Measurements from ENCODE around the gene ATXN7.

Gene ATXN7

DNA sequence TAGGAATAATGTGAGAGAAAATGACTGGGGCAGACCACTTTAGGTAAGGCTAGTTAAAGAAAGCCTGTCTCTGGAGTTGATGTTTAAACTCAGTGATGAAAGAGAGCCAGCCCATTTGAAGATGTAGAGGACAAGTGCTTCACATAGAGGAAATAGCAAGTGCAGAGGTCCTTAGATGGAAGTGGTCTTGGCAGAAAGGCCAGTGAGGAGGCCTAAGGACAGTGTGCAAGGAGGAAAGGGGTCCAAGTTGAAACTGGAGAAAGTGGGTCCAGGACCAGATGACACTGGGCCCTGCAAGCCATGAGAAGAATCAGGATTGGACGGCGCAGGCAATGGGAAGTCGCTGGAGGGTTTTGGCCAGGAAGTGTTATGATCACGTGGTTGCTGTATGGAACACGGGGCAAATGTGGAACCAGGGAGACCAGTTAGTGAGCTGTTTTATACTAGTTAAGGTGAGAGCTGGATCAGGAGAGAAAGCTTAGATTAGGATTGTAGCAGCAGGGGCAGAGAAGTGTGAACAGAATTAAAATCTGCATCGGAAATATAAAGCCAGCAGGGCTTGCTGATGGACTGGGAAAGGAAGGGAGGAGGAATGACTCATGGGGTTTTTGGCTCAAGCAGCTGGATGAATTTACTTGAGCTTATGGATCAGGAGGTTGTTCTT is 96.5 kb downstream of the ATXN7 start:
- Histone ChIP-seq H3K9ac (ENCODE audit: low read depth, low read length) (no peak overlapping the region), H3K4me3 (ENCODE audit: low read depth, low read length) (no peak overlapping the region), H3K9me3 (ENCODE audit: control insufficient read depth, insufficient read depth, low read length) (no peaks in the 10 kb centered on the region), H3K36me3 (ENCODE audit: control insufficient read depth, insufficient read depth, low read length) (no peaks in the 10 kb centered on the region), H3K27me3 (ENCODE audit: control insufficient read depth, insufficient read depth, low read length) (no peaks in the 10 kb centered on the region), H3K4me1 (ENCODE audit: control insufficient read depth, insufficient read depth, low read length) (peaks cover 17% of the 10 kb centered on the region)

DNA sequence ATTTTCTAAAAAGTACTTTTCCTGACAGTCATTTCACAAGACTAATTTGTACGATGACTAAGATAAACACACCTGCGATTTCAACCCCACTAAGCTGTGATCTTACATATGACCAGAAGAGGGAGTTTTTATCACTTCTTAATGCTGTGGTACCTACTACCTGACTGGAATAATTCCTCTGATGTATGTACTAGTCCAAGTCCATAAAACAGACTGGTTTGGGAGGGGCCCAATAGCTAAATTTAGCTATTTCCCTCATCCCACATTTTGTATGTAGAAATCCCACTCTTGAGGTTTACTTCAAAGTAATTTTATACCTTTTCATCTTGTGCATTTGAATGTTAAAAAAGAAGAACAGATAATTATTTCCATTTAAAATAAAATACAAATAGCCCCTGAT is 98.2 kb downstream of the ATXN7 start:
- no peaks in the 10 kb centered on the region for H3K27me3 ChIP-seq (ENCODE audit: control insufficient read depth, insufficient read depth, low read length)
- H3K36me3 ChIP-seq (ENCODE audit: control insufficient read depth, insufficient read depth, low read length), result no peaks in the 10 kb centered on the region
- H3K9me3 ChIP-seq (ENCODE audit: control insufficient read depth, insufficient read depth, low read length), result no peaks in the 10 kb centered on the region
- peaks cover 11% of the 10 kb centered on the region for H3K4me1 ChIP-seq (ENCODE audit: control insufficient read depth, insufficient read depth, low read length)
- H3K9ac ChIP-seq (ENCODE audit: low read depth, low read length), result no peak overlapping the region
- no peak overlapping the region for H3K4me3 ChIP-seq (ENCODE audit: low read depth, low read length)

DNA sequence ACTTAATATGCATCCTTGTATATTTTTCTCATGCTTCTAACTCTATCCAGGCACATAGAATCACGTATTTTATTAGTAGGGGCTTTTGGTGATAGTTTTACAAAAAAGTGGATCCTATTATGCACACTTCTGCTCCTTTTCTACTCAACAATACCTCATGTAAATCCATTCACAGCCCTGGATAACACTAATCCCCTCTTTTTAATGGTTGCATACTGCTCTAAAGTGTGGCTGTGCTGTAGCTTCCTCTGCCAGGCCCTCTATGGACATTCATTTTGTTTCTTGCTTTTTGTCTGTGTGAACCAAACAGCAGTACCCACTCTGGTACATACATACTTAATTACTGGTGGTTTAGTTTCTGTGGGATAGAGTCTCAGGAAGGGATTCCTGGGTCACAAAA is 99.8 kb downstream of the ATXN7 start:
- peaks cover 16% of the 10 kb centered on the region for H3K4me1 ChIP-seq (ENCODE audit: control insufficient read depth, insufficient read depth, low read length)
- H3K27me3 ChIP-seq (ENCODE audit: control insufficient read depth, insufficient read depth, low read length), result no peaks in the 10 kb centered on the region
- no peak overlapping the region for H3K9ac ChIP-seq (ENCODE audit: low read depth, low read length)
- no peaks in the 10 kb centered on the region for H3K36me3 ChIP-seq (ENCODE audit: control insufficient read depth, insufficient read depth, low read length)
- no peak overlapping the region for H3K4me3 ChIP-seq (ENCODE audit: low read depth, low read length)
- no peaks in the 10 kb centered on the region for H3K9me3 ChIP-seq (ENCODE audit: control insufficient read depth, insufficient read depth, low read length)

DNA sequence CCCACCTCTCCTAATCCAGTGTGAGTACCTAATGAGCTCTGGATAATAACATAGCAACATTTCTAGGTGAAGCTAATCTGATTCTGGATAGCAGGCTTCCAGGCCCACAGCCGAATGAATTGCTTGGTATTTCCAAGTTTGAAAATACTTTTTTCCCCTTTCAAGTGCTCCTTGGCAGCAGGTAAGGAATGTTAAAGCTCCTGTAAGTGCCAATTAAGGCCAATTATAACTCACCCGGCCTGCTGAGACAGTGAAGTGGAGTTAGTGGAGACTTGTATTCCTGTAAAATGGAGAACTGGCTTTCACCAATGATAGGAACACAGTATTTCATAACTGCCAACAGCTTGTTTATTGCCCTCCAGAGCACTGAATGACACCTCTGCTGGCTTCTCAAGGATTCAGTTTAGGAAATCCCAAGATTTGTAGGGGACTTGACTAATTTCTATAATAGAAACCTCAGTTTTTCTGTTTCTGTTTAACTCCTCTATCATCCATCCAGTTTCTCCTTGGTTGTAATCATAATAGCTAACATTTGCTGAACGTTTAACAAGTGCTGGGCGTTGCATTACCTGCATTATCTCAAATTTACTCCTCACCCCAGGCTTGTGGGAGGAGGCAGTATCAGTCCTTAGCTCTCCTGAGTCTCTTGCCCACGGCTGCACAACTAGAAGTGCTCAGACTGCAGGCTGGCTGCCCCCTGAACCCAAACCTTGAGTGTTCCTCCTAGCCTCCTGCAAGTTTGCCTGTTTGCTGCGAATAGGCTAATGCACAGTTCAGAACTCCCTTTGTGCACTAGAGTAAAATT is 101.2 kb downstream of the ATXN7 start:
- no peak overlapping the region for H3K9ac ChIP-seq (ENCODE audit: low read depth, low read length)
- H3K4me3 ChIP-seq (ENCODE audit: low read depth, low read length), result no peak overlapping the region
- no peaks in the 10 kb centered on the region for H3K27me3 ChIP-seq (ENCODE audit: control insufficient read depth, insufficient read depth, low read length)
- no peaks in the 10 kb centered on the region for H3K9me3 ChIP-seq (ENCODE audit: control insufficient read depth, insufficient read depth, low read length)
- H3K36me3 ChIP-seq (ENCODE audit: control insufficient read depth, insufficient read depth, low read length), result no peaks in the 10 kb centered on the region
- peaks cover 25% of the 10 kb centered on the region for H3K4me1 ChIP-seq (ENCODE audit: control insufficient read depth, insufficient read depth, low read length)

DNA sequence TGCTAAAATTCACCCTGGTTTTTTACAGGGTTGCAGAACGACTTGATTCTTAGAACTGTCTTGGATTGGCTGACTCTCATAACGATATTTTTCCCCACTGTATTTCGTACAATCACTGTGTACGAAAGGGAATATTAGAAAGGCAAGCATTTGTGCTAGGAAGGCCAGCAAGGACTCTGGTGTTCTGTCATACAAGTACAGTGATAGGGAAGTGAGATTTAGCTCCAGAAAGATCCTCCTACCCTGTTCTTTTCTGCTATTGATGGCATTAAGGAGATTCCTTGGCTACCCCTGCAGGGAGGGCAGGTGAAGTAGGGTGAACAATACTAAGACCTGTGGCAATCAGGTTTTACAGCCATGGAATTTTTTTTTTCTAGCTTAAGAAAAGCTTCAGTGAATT is 102.3 kb downstream of the ATXN7 start:
- no peak overlapping the region for H3K4me3 ChIP-seq (ENCODE audit: low read depth, low read length)
- H3K9ac ChIP-seq (ENCODE audit: low read depth, low read length), result no peak overlapping the region
- H3K4me1 ChIP-seq (ENCODE audit: control insufficient read depth, insufficient read depth, low read length), result peaks cover 29% of the 10 kb centered on the region
- no peaks in the 10 kb centered on the region for H3K27me3 ChIP-seq (ENCODE audit: control insufficient read depth, insufficient read depth, low read length)
- no peaks in the 10 kb centered on the region for H3K9me3 ChIP-seq (ENCODE audit: control insufficient read depth, insufficient read depth, low read length)
- H3K36me3 ChIP-seq (ENCODE audit: control insufficient read depth, insufficient read depth, low read length), result no peaks in the 10 kb centered on the region

DNA sequence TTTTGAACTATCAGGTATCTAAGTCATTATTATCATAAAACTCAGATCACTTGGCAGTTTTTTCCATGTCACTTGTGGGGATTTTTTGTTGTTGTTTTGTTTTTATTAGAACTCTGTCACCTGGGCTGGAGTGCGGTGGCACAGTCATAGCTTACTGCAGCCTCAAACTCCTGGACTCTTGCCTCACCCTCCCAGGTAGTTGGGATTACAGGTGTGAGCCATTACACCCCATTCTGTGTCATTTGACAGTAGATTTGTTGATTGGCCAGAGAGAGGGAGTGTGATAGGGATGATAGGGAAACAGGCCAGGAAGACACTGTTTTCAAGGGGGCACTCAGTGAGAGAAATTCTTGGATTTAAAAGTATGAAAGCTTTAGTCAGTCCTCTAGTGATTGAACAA is 103.2 kb downstream of the ATXN7 start:
- Histone ChIP-seq H3K27me3 (ENCODE audit: control insufficient read depth, insufficient read depth, low read length) (no peaks in the 10 kb centered on the region), H3K9me3 (ENCODE audit: control insufficient read depth, insufficient read depth, low read length) (no peaks in the 10 kb centered on the region), H3K4me3 (ENCODE audit: low read depth, low read length) (no peak overlapping the region), H3K36me3 (ENCODE audit: control insufficient read depth, insufficient read depth, low read length) (no peaks in the 10 kb centered on the region), H3K9ac (ENCODE audit: low read depth, low read length) (no peak overlapping the region), H3K4me1 (ENCODE audit: control insufficient read depth, insufficient read depth, low read length) (peaks cover 34% of the 10 kb centered on the region)

DNA sequence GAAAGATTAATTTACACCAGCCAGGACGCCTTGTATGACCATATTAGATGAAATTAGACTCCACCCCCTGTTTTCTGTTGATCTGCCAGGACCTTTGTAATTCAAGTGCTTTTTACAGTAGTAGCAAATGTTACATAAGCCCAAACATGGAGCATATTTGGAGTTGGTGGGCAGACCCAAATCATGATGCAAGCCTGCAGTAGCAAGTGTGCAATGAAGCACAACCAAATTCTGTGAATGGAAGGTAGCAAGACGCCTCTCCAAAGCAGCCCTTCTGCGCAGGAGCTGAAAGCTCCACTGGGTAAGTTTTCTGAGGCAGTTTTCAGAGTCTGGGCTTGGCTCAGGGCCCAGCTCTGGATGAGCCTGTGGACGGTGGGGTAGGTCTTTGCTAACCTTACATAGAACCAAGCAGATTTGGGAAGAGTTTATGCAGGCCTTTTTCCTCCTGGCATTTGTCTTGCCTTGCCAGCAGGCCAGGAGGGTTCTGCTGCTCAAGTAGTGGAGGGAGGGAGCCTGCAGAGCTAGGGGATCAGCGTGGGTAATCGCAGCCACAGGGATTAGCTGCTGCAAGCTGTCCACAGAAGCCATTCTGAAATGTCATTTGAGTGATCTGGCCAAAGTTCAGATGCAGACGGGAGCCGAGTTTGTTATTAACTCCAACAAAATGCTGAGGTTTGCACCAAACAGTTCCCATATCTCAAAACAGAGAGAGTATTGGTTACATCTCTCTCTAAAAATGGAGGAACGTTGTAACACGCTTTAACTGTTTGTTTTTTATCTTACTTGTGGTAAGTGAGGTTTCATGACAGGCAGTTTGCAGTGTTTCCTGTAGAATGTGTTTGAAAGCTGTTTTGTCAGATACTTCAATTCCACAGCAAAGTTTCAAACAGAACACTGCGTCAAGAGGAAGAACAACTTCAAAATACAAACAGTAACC is 104.3 kb downstream of the ATXN7 start:
- Histone ChIP-seq H3K27me3 (ENCODE audit: control insufficient read depth, insufficient read depth, low read length) (no peaks in the 10 kb centered on the region), H3K4me1 (ENCODE audit: control insufficient read depth, insufficient read depth, low read length) (peaks cover 34% of the 10 kb centered on the region), H3K9ac (ENCODE audit: low read depth, low read length) (no peak overlapping the region), H3K4me3 (ENCODE audit: low read depth, low read length) (no peak overlapping the region), H3K36me3 (ENCODE audit: control insufficient read depth, insufficient read depth, low read length) (no peaks in the 10 kb centered on the region), H3K9me3 (ENCODE audit: control insufficient read depth, insufficient read depth, low read length) (no peaks in the 10 kb centered on the region)

DNA sequence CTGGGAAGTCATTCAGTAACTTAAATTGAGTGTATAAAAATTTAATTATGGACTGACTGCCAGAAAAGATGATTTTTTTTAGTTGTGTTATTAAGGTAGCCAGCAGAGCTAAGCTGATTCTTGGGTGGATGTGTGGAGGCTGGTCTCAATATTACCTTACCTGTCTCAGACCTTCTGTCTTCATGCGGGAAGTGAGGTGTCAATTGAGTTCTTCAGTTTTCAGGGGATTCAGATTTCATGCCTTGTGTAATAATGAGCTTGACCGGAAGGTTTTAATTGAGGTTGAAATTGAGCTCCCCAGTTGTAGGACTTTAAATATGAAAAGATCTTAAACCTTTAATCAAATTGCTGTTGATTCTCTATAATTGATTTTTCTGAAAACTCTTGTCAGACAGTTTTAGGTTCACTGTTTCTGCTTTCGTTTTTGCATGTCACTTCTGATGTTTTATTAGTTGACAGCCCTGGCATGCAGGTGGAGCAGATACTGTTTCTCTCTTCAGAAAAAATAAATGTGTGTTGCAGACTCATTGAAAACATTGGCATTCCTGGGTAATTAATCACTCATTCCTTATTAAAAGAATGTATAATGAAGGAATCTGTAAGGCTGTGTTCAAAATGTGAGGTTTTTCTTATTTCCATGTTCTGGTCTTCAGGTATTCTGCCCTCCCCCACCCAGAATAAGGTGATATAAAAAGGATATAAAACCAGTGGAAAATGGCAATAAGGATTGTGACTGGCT is 105.1 kb downstream of the ATXN7 start:
- H3K4me1 ChIP-seq (ENCODE audit: control insufficient read depth, insufficient read depth, low read length), result peaks cover 34% of the 10 kb centered on the region
- no peak overlapping the region for H3K4me3 ChIP-seq (ENCODE audit: low read depth, low read length)
- no peak overlapping the region for H3K9ac ChIP-seq (ENCODE audit: low read depth, low read length)

DNA sequence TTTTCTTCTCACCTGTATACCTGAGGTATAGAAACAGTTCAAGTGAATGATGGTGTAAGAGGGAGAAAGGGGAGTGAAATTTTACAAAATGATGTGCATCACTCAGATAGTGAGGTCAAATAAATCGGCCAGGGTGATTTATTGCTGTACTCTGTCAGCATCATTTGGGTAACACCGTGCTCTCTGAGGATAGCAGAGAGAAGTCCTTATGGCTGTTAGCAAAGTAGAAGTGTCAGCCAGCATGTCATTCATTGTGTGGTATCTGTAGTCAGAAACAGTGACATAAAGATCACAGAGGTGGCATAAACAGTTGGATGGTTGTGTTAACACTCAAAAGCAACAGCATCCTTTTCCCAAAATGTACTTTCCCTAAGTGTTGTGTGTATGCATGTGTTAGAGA is 106.2 kb downstream of the ATXN7 start:
- Histone ChIP-seq H3K4me3 (ENCODE audit: low read depth, low read length) (no peak overlapping the region), H3K4me1 (ENCODE audit: control insufficient read depth, insufficient read depth, low read length) (peaks cover 34% of the 10 kb centered on the region), H3K9ac (ENCODE audit: low read depth, low read length) (no peak overlapping the region)

More for the DNA sequence above, 105.1 kb downstream of the ATXN7 start:
- Histone ChIP-seq H3K36me3 (ENCODE audit: control insufficient read depth, insufficient read depth, low read length) (no peaks in the 10 kb centered on the region), H3K27me3 (ENCODE audit: control insufficient read depth, insufficient read depth, low read length) (no peaks in the 10 kb centered on the region), H3K9me3 (ENCODE audit: control insufficient read depth, insufficient read depth, low read length) (no peaks in the 10 kb centered on the region)

DNA sequence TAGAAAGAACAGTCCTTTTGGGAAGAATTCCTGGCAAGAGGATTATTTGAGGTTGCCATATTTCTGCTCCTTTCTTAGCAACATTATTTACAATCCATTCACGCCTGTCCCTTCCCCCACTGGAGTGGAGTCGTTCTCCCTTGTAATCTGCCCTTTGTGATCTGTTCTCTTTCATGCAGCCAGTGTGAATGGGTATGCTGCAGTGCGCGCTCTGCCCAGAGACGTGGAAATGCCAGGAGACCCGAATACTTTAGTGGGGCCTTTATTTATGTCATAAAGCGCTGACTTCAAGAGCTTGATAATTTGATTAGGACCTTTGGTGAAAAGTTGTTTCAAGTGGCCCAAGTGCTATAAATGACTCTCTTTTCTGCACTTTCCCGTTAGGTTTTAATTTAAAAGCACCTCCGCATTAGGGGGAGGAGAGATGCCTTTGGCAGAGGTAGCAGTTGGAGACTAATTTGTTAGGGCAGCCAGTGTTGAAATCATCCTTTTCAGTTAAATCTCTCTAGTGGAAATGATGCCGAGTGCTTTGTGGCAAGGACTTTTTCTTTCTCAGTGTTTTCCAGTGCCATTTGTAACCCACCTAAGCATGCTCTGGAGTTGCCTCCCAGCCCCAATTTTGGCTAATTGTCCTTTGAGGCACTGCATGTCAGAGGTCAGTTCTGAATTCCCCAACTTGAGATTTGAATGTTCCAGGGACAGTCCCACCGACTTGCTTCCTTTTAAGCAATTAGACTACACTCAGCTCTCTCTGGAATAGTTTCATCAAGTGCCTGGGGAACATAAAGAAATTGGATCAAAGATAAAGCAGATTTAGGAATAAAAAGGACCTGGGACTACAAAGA is 107.2 kb downstream of the ATXN7 start:
- Histone ChIP-seq H3K36me3 (ENCODE audit: control insufficient read depth, insufficient read depth, low read length) (no peaks in the 10 kb centered on the region), H3K9me3 (ENCODE audit: control insufficient read depth, insufficient read depth, low read length) (no peaks in the 10 kb centered on the region), H3K4me1 (ENCODE audit: control insufficient read depth, insufficient read depth, low read length) (peaks cover 34% of the 10 kb centered on the region), H3K27me3 (ENCODE audit: control insufficient read depth, insufficient read depth, low read length) (no peaks in the 10 kb centered on the region), H3K9ac (ENCODE audit: low read depth, low read length) (no peak overlapping the region), H3K4me3 (ENCODE audit: low read depth, low read length) (no peak overlapping the region)

More for the DNA sequence above, 106.2 kb downstream of the ATXN7 start:
- H3K9me3 ChIP-seq (ENCODE audit: control insufficient read depth, insufficient read depth, low read length), result no peaks in the 10 kb centered on the region
- no peaks in the 10 kb centered on the region for H3K36me3 ChIP-seq (ENCODE audit: control insufficient read depth, insufficient read depth, low read length)
- no peaks in the 10 kb centered on the region for H3K27me3 ChIP-seq (ENCODE audit: control insufficient read depth, insufficient read depth, low read length)

Data from iPS-15b (cell line).